C4-2B (cell line): Measurements from ENCODE around the gene DVL1.

Experiments
- CTCF ChIP-seq: fragments of 450-650 bp; conservative IDR thresholded peaks from 2 replicates; pipeline ENCODE4 v1.5.1; 2017; ENCODE audit warnings: mild to moderate bottlenecking
- ZFX ChIP-seq: fragments of 450-650 bp; IDR thresholded peaks from 2 replicates; pipeline ENCODE4 v1.6.1; 2017

- TF ChIP-seq CTCF (no peak), ZFX (no peak)
Measured at GRCh38 chr1:1294250-1294890, 54.8 kb downstream of the DVL1 start.
